Prostate gland (tissue), 2 donors: Measurements from ENCODE around the gene HSH2D. TPM values are rescaled to one million over a fixed set of nuclear protein-coding genes. Genes with fewer than 3 reads are reported as not detected.

Experiments used
- DNase-seq: peaks from one replicate; pipeline ENCODE4 v3.0.0-alpha.2; 2019; ENCODE audit warnings: low spot score
- H3K27ac ChIP-seq, 2 donors: fragments of 200-600 bp; sonication (generic); 2 replicates each; pipeline ENCODE4 v1.5.1; 2017 to 2019
- H3K27me3 ChIP-seq: fragments of 200-600 bp; sonication (generic); replicated peaks from 2 replicates; pipeline ENCODE4 v1.5.1; 2019; ENCODE audit not compliant: insufficient read depth
- H3K36me3 ChIP-seq, 2 donors: fragments of 200-600 bp; sonication (generic); 1 replicate in 1 of 2; 2 replicates in 1 of 2; pipeline versions ENCODE4 v1.5.1 to v1.8.1; 2017 to 2019
- H3K4me1 ChIP-seq: fragments of 200-600 bp; sonication (generic); replicated peaks from 2 replicates; pipeline ENCODE4 v1.5.1; 2019
- H3K4me3 ChIP-seq, 2 donors: fragments of 200-600 bp; sonication (generic); 2 replicates each; pipeline ENCODE4 v1.5.1; 2017 to 2019
- H3K9me3 ChIP-seq: fragments of 200-600 bp; sonication (generic); 2 replicates; pipeline ENCODE4 v1.5.1; 2017
- CTCF ChIP-seq, 4 experiments: fragments of 200-600 bp in 2 of 4; fragments of 450-650 bp in 2 of 4; sonication (generic) in 2 of 4; IDR thresholded peaks; 1 replicate in 3 of 4; 2 replicates in 1 of 4; pipeline ENCODE4 v1.5.1; 2016 to 2019; ENCODE audit warnings: antibody characterized with exemption in 4 of 4, mild to moderate bottlenecking in 2 of 4, moderate library complexity in 2 of 4
- POLR2A ChIP-seq: fragments of 450-650 bp; IDR thresholded peaks from one replicate; pipeline ENCODE4 v1.6.1; 2016; ENCODE audit warnings: antibody characterized with exemption, mild to moderate bottlenecking
- POLR2AphosphoS5 ChIP-seq: sonication (generic); formaldehyde crosslinking; IDR thresholded peaks from one replicate; pipeline ENCODE4 v1.6.1; 2017; ENCODE audit warnings: antibody characterized with exemption
- WGBS: methylation state at CpG from one replicate; pipeline ENCODE4 v1.1.5; 2018; 5-methylcytosine and 5-hydroxymethylcytosine counted together
- intact Hi-C: fragments of 100-400 bp; cut with DNase I; formaldehyde crosslinking; loops from one replicate; pipeline ENCODE4 v1.14.2; 2022
- total RNA-seq, 2 donors: library from RNA; depleted of rRNA; stranded (reverse); fragments of >200 nt; gene quantifications; one replicate each; pipeline ENCODE4 v1.1.0, GENCODE V29; 2016

The HSH2D gene
- total RNA-seq, 2 donors from 2014 or later: 12.6 to 13.5 TPM

- DNase-seq: no peak
- 78% methylated on average over 5 of the region's 5 CpGs for WGBS
- no peak overlapping the region for H3K27ac ChIP-seq
- no peaks in the 10 kb centered on the region for H3K4me1 ChIP-seq
- TF ChIP-seq POLR2A: no peak
- TF ChIP-seq POLR2AphosphoS5: no peak
- no peak for TF ChIP-seq CTCF (IDR thresholded peaks at IDR 0.05)
- H3K4me3 ChIP-seq: no peak overlapping the region
- no peaks in the 10 kb centered on the region for H3K36me3 ChIP-seq
- intact Hi-C loops: no loop called here
- no peaks in the 10 kb centered on the region for H3K27me3 ChIP-seq
- no peaks in the 10 kb centered on the region for H3K9me3 ChIP-seq
Measured at GRCh38 chr19:16146112-16146511, 2.6 kb downstream of the HSH2D start.

DNA sequence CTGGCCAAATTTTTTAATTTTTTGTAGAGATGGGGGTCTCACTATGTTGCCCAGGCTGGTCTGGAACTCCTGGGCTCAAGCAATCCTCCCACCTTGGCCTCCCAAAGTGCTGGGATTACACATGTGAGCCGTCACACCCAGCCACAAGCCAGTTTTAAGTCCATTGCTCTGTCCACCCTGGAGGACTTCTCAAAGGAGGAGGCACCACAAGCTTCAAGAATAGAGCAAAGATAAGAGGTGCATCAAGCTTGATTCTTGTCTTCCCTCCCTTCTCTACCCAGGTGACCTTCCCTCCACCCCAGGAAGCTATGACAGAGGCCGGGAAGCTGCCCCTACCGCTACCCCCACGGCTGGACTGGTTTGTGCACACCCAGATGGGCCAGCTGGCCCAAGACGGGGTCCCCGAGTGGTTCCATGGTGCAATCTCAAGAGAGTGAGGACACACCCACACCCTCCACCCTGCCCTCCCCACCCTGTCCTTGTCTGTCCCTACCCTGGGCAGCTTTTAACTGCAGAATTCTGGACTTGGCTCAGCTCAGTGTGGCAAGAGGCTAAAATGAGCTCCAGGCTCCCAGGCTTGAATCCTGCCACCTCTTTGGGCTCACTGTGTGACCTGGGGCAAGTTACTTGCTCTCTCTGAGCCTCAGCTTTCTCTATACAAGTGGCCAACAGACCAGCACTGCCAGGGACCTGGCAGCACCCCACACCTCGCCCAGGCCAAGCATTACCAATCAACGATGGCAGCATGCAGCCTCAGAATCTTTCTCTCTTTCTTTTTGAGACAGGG is 5.2 kb downstream of the HSH2D start:
- no peak for TF ChIP-seq POLR2AphosphoS5
- no peak for TF ChIP-seq CTCF (IDR thresholded peaks at IDR 0.05)
- TF ChIP-seq POLR2A: no peak
- intact Hi-C loops: no loop called here

DNA sequence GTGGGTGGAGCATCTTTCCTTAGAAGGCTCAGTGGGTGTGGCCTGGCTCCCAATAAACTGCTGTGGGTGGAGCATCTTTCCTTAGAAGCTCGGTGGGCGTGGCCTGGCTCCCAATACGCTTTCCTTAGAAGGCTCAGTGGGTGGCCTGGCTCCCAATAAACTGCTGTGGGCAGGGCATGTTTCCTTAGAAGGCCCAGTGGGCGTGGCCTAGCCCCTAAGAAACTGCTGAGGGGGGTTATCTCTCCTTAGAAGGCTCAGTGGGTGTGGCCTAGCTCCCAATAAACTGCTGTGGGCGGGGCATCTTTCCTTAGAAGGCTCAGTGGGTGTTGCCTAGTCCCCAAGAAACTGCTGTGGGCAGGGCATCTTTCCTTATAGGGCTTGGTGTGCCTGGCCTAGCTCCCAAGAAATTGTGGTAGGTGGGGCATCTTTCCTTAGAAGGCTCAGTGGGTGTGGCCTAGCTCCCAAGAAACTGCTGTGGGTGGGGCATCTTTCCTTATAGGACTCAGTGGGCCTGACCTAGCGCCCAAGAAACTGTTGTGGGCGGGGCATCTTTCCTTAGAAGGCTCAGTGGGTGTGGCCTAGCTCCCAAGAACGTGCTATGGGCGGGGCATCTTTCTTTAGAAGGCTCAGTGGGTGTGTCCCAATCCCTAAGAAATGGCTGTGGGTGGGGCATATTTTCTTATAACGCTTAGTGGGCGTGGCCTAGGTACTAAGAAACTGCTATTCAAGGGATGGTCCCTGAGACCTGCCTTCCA is 10.3 kb downstream of the HSH2D start:
- Histone ChIP-seq H3K27ac (no peak overlapping the region), H3K4me1 (no peaks in the 10 kb centered on the region), H3K4me3 (no peak overlapping the region), H3K9me3 (no peaks in the 10 kb centered on the region), H3K36me3 (no peaks in the 10 kb centered on the region), H3K27me3 (no peaks in the 10 kb centered on the region)
- no peak for DNase-seq
- TF ChIP-seq POLR2A: no peak
- no peak for TF ChIP-seq POLR2AphosphoS5
- no peak for TF ChIP-seq CTCF (IDR thresholded peaks at IDR 0.05)
- intact Hi-C loops: no loop called here
- 85% methylated on average over 11 of the region's 11 CpGs for WGBS

More for the DNA sequence above, 5.2 kb downstream of the HSH2D start:
- 84% methylated on average over 8 of the region's 8 CpGs for WGBS
- Histone ChIP-seq H3K4me1 (no peaks in the 10 kb centered on the region), H3K27ac (no peak overlapping the region), H3K36me3 (no peaks in the 10 kb centered on the region), H3K27me3 (no peaks in the 10 kb centered on the region), H3K9me3 (no peaks in the 10 kb centered on the region), H3K4me3 (no peak overlapping the region)
- no peak for DNase-seq

DNA sequence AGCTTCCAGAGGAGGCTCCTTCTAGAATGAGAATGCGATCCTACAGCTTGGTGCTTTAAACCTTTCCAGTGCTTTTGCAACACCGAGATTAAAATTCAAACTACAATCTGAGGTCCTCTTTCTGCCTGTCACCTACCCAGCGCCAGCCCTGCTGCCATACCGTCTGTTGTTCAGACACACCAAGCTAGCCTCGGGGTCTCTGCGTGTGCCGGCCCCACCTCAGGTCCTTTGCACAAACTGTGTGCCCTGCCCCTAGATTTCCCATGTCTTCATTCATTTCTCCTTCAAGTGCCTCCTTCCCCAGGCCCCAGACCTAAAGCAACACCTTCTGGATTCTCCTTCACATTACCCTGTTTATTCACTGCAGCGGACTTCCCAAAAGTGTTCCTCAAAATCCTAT is 11.1 kb downstream of the HSH2D start:
- Histone ChIP-seq H3K4me3 (no peak overlapping the region), H3K27me3 (no peaks in the 10 kb centered on the region), H3K36me3 (no peaks in the 10 kb centered on the region), H3K27ac (no peak overlapping the region), H3K9me3 (no peaks in the 10 kb centered on the region), H3K4me1 (no peaks in the 10 kb centered on the region)
- TF ChIP-seq POLR2A: no peak
- no peak for TF ChIP-seq CTCF (IDR thresholded peaks at IDR 0.05)
- no peak for TF ChIP-seq POLR2AphosphoS5
- WGBS: 94% methylated on average over 8 of the region's 8 CpGs
- intact Hi-C loops: no loop called here
- DNase-seq: no peak
